Midbrain (tissue), 1 donor: ENCODE data around the gene TERB1.

Experiments used
- DNase-seq: peaks from one replicate; lab custom pipeline; 2025; lab: John Stamatoyannopoulos, UW

Gene TERB1

GRCh38 chr16:66705790-66706505 is 95.4 kb downstream of the TERB1 start:
- no peak for DNase-seq
